Ascending aorta (tissue), 2 donors: ENCODE data around the gene CDY2A. TPM values are rescaled to one million over a fixed set of nuclear protein-coding genes. Genes with fewer than 3 reads are reported as not detected.
"Not testable (repeated sequence)": the region's sequence is repeated elsewhere in the genome, so short reads cannot be mapped to it uniquely, and the experiment has no call there.

ENCODE experiments used
- DNase-seq, 2 donors: peaks; one replicate each; pipeline ENCODE4 v3.0.0-alpha.2; 2019; ENCODE audit warnings: low spot score in 2 of 2
- H3K27ac ChIP-seq, 2 donors: fragments of 200-600 bp; sonication (generic); one replicate each; pipeline ENCODE4 v1.5.1; 2016 to 2017; ENCODE audit warnings: mild to moderate bottlenecking in 1 of 2
- H3K27me3 ChIP-seq: fragments of 200-600 bp; sonication (generic); one replicate; pipeline ENCODE4 v1.5.1; 2017
- H3K36me3 ChIP-seq, 2 donors: fragments of 200-600 bp; sonication (generic); one replicate each; pipeline ENCODE4 v1.5.1; 2016
- H3K4me1 ChIP-seq, 2 donors: fragments of 200-600 bp; sonication (generic); one replicate each; pipeline ENCODE4 v1.5.1; 2016 to 2017; ENCODE audit warnings: mild to moderate bottlenecking in 1 of 2
- H3K4me3 ChIP-seq, 2 donors: fragments of 200-600 bp; sonication (generic); one replicate each; pipeline ENCODE4 v1.5.1; 2016 to 2017; ENCODE audit warnings: mild to moderate bottlenecking in 1 of 2
- H3K9me3 ChIP-seq, 2 donors: fragments of 200-600 bp; sonication (generic); one replicate each; pipeline ENCODE4 v1.5.1; 2016
- intact Hi-C: fragments of 100-400 bp; cut with DNase I; formaldehyde crosslinking; loops from one replicate; pipeline ENCODE4 v1.15.1; 2023
- total RNA-seq: library from RNA; depleted of rRNA; stranded (reverse); fragments of >200 nt; gene quantifications from one replicate; pipeline ENCODE4 v1.1.0, GENCODE V29; 2016

CDY2A gene, protein sequence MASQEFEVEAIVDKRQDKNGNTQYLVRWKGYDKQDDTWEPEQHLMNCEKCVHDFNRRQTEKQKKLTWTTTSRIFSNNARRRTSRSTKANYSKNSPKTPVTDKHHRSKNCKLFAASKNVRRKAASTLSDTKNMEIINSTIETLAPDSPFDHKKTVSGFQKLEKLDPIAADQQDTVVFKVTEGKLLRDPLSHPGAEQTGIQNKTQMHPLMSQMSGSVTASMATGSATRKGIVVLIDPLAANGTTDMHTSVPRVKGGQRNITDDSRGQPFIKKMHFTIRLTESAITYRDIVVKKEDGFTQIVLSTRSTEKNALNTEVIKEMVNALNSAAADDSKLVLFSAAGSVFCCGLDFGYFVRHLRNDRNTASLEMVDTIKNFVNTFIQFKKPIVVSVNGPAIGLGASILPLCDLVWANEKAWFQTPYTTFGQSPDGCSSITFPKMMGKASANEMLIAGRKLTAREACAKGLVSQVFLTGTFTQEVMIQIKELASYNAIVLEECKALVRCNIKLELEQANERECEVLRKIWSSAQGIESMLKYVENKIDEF
- not detected for total RNA-seq

DNA sequence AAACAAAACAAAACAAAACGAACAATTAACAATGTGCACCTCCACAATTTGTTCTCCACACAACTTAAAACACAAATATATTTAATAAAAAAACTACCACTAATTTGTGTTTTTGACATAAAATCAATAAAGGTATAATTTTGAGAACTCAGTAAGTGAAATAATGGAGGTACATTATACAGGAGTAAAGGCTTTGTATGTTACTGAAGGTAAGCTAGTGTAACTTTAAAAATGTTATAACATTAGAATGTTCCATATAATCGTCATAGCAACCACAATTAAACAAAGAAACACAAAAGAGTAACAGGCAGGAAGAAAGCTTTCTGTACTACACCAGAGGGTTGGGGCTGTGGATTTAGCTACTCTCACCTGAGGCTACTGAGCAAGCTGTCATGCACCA, at the start of gene CDY2A:
TSS of gene CDY2A (plus strand) at position 301 of the 400 bp plus-strand sequence. CDS start 328 bp downstream, outside the sequence.
- intact Hi-C loops, H3K27ac ChIP-seq, H3K4me1 ChIP-seq, H3K9me3 ChIP-seq, H3K36me3 ChIP-seq, H3K27me3 ChIP-seq, H3K4me3 ChIP-seq, DNase-seq: not testable (repeated sequence)

DNA sequence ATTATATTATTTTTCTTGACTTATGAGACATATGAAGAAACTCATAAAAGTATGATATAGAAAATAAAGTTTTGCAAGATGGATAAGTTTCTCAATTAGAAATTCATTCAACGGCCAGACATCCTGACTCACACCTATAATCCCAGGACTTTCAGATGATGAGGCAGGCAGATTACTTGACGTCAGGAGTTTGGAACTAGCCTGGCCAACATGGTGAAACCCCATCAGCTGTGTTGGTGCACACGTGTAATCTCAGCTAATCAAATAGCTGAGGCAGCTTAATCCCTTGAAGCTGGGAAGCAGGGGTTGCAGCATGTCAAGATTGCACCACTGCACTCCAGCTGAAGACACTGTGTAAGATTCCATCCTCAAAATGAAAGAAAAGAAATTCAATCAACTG, 28.0 kb upstream of the CDY2A start:
- H3K4me3 ChIP-seq, H3K4me1 ChIP-seq, H3K27me3 ChIP-seq, DNase-seq, intact Hi-C loops, H3K9me3 ChIP-seq, H3K36me3 ChIP-seq, H3K27ac ChIP-seq: not testable (repeated sequence)

DNA sequence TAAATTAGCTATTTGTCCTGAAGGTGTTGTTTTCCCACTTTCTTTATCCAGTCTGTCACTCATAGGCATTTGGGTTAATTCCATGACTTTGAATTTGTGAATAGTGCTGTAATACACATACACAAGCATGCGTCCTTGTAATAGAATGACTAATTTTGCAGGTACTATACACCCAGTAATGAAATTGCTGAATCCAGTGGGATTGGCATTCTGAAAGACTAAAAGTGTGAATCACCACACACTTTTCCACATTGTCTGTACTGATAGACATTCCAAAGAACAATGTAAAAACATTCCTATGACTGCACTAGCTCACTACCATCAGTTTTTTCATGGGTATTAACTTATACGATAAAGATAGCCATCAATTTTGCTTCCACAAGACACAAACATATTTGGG, 27.3 kb upstream of the CDY2A start:
- intact Hi-C loops, DNase-seq, H3K4me1 ChIP-seq, H3K4me3 ChIP-seq, H3K36me3 ChIP-seq, H3K9me3 ChIP-seq, H3K27ac ChIP-seq, H3K27me3 ChIP-seq: not testable (repeated sequence)

DNA sequence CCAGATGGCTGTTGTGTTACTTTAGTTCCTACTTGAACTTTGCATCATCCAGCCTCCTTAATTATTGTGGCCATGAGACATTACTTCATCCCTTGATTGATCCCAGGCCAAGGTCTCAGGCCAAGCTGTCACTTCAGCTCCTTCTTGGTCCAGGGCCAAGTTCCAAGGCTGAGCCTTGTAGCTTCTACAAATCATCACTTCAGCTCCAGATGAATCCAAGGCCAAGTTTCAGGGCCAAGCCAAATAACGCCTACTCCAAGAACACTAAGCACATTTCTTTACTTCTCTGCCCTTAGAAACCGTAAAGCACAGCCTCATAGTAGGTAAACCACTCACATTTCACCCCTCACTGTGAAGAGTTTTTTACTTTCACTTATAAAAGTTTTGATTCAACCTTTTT, 1.7 kb upstream of the CDY2A start:
- H3K27me3 ChIP-seq, intact Hi-C loops, H3K27ac ChIP-seq, H3K9me3 ChIP-seq, H3K4me3 ChIP-seq, H3K4me1 ChIP-seq, DNase-seq, H3K36me3 ChIP-seq: not testable (repeated sequence)

DNA sequence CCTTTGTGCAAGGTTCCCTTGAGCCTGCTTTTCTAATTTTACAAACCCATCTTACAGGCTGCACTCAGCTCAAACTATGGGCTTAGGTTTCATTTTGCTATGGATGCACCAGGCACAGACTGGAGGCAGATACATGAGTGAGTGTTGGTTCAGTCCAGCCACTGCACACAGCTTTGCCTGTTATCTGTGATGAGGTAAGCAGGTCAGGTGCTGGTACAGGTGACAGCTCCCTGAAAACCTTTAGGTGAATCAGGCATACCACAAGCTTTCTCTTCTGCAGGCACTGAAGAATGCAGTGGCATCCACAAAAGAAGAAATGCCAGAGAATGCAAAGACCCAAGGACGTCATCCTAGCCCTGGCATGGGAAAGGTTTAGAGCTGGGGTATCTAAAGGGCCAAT, 3.3 kb downstream of the CDY2A start:
- DNase-seq, H3K4me1 ChIP-seq, H3K4me3 ChIP-seq, intact Hi-C loops, H3K27ac ChIP-seq, H3K9me3 ChIP-seq, H3K27me3 ChIP-seq, H3K36me3 ChIP-seq: not testable (repeated sequence)

DNA sequence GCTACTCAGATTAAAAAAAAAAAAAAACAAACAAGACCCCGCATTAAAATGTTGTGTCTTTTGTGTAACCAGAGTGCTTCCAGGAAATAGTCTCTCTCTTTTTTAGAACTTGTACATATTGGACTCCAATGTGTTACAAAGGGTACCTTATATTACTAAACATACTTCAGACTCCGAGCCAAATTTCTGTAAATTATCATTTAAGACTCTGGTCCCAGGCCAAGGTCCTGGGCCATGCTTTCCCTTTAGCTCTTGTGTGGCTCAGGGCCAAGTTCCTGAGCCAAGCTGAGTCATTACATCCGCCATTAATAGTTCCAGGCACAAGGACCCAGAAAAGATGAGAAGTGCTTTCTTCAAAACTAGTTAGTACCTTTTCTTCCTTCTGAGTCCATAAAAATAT, 4.6 kb downstream of the CDY2A start:
- DNase-seq, H3K36me3 ChIP-seq, H3K27me3 ChIP-seq, H3K4me3 ChIP-seq, H3K9me3 ChIP-seq, intact Hi-C loops, H3K4me1 ChIP-seq, H3K27ac ChIP-seq: not testable (repeated sequence)

DNA sequence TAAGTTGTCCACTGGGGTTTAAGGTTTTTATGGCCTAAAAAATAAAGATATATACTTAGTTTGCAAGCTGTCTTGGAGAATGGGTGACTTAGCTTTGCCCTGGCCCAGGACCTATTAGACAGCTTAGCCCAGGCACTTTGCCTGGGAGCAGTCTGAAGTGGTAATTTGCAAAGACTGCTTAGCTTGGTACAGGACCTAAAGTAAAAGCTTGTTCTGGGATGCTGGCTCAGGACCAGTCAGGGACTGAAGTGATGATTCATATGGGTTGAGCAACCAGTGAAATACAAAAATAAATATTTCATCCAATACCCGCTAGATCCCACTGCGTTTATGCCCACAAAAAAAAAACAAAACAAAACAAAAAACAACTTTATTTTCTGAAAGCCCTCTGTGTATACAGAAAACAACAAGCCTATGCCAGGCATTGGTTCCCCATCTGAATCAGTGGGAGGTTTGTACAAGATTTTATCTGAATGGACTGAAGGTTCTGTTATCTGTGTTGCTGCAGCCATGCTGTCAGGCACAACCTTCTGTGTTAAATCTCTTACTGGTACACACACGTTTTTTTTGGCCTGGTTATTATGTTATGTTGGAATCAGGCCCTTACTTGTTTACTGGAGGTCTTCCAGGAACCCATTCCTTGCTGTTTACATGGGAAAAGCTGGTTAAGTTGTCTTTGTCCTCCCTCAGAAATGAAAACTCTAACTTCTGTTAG, 8.7 kb downstream of the CDY2A start:
- H3K9me3 ChIP-seq, H3K4me3 ChIP-seq, H3K36me3 ChIP-seq, intact Hi-C loops, DNase-seq, H3K27me3 ChIP-seq, H3K4me1 ChIP-seq, H3K27ac ChIP-seq: not testable (repeated sequence)

DNA sequence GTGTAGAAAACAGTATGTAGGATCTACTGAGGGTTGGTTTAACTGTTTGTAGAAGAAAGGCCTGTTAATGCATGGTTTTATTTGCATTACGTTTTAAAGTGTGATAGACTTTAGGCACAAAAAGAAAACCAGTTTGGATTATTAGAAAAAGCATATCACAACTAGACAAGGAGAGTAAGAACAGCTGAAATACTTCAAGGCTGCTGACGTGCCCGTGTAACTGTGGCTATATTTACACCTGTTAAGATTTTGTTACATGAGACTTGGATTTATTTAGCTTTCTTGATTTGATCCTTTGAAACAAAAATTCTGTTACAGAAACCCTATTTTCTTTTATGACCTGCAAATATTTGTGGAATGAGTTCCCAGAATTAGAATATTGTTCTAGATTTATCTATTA, 9.3 kb downstream of the CDY2A start:
- H3K4me3 ChIP-seq, H3K27ac ChIP-seq, H3K9me3 ChIP-seq, H3K36me3 ChIP-seq, intact Hi-C loops, H3K27me3 ChIP-seq, H3K4me1 ChIP-seq, DNase-seq: not testable (repeated sequence)

DNA sequence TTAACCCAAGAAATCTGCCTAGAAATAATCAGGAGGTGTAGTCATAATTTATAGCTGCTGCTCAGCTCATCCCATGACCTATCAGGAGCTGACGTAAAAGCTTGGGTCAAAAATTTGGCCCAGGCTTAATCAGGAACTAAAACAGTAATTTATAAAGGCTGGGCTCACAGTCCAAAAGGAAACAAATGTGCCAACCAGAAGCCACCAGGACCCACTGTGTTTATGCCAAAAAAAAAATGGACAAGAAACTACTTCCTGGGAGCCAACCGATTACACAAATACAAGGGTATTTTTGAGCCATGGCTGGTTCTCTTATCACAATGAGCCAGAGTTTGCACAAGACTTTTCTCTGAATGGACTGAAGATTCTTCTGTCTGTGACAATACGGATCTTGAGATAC, 19.4 kb downstream of the CDY2A start:
- H3K9me3 ChIP-seq, DNase-seq, H3K4me3 ChIP-seq, intact Hi-C loops, H3K36me3 ChIP-seq, H3K27ac ChIP-seq, H3K4me1 ChIP-seq, H3K27me3 ChIP-seq: not testable (repeated sequence)

DNA sequence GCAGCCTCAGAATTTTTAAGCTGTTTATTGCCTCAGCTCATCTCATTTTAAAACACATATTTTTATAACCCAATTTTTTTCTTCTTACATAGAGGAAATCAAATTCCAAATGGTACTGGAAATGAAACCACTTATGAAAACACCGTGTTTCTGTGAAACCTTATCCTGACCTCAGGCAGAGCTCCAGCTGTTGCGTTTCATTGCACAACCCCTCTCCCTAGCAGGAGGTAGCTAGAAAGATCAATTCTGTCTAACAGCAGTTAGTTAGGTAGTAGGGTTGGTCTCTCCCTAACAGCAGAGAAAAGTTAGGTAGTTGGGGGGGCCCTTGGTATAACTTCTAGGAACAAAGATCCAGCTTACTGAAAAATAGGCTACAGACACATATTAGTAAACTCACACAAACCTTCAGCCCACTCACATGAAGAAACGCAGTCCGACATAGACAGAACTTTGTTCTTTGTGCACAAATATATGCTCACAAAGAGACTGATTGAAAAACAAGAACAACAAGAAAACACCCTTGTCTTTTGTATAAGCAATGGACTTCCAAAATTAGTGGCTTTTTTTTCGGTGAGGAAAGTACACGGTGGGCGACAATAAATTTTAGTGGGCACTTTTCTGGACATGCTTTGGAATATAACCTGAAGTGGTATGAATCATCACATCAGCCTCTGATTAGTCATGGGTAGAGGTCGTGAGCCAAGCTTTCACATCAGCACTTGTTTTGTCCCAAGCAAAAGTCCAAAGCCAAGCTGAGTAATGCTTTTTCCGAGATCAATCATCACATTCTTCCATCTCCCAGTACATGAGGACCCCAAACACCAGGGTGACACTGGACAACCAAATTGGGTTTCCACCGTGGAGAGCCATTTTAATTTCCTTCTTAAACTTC, 22.8 kb downstream of the CDY2A start:
- H3K4me3 ChIP-seq, H3K27ac ChIP-seq, H3K9me3 ChIP-seq, DNase-seq, H3K4me1 ChIP-seq, H3K27me3 ChIP-seq, H3K36me3 ChIP-seq, intact Hi-C loops: not testable (repeated sequence)

DNA sequence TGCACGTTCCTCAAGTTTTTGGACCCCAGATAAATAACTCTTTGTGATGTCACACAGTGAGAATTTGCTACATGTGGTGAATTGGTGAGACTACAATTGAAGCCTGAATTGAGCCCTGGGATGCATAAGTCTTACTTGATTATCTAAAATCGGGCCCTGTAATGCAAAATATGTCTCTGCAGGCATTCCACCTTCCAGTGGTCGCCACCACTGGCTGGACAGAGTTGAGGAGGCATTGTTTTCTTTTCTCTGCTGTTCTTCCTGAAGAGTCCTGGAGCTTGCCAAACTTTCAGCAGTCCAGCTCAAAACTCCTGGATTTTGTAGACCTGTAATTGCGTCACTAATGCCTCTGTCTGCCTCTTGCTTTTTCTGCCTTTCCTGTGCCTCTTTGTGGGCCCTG, 23.5 kb downstream of the CDY2A start:
- H3K4me3 ChIP-seq, intact Hi-C loops, H3K36me3 ChIP-seq, H3K27ac ChIP-seq, DNase-seq, H3K27me3 ChIP-seq, H3K4me1 ChIP-seq, H3K9me3 ChIP-seq: not testable (repeated sequence)

DNA sequence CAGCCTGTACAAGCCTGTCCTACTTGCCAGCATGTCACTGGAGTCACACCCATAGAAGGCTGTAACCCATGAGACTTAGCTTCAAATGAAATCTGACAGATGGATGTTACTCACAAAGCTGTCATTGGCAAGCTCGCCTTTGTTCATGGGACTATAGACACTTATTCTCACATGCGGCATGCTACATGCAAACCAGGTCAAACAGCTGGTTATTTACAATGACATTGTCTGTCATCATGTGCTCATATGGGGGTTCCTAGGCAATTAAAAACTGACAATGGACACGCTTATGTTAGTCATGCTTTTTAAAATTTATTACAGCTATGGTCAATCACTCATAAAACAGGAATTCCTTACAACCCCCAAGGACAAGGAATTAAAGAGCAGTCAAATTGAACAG, 30.9 kb downstream of the CDY2A start:
- H3K27ac ChIP-seq, H3K9me3 ChIP-seq, H3K36me3 ChIP-seq, H3K27me3 ChIP-seq, H3K4me1 ChIP-seq, DNase-seq, H3K4me3 ChIP-seq, intact Hi-C loops: not testable (repeated sequence)

DNA sequence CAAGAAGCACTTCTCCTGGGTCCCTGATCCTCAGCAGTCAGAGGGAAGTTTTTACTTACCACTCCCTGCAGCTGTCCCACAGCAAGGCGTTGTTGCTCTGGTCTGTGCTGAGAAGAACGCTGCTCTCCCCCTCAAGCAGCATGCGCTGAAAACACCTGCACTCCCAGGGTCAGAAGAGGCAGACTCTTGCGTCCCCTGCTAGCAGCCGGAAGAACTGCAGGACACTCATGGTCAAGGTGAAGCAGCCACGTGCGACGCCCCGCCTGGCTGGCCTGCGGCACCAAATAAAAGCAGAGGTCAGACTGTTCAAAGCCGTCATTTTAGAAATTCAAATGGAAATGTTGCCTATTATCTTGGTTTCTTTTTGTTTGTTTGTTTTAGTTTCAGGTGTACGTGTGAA, 47.9 kb downstream of the CDY2A start:
- H3K27ac ChIP-seq, H3K9me3 ChIP-seq, intact Hi-C loops, H3K27me3 ChIP-seq, H3K36me3 ChIP-seq, H3K4me3 ChIP-seq, DNase-seq, H3K4me1 ChIP-seq: not testable (repeated sequence)
